GM12874 (cell line): ENCODE data around the gene MAMLD1.
A peak's percentile ranks its signal among the peaks of the same experiment; 100 is the strongest.

Source experiments
- TF ChIP-seq, protein P1 (sequence below): IDR thresholded peaks from 2 replicates; pipeline ENCODE4 v1.5.1; 2011; ENCODE audit warnings: low read depth, mild to moderate bottlenecking, control low read depth, low read length, moderate library complexity; ENCODE audit not compliant: insufficient read depth

The MAMLD1 gene

DNA sequence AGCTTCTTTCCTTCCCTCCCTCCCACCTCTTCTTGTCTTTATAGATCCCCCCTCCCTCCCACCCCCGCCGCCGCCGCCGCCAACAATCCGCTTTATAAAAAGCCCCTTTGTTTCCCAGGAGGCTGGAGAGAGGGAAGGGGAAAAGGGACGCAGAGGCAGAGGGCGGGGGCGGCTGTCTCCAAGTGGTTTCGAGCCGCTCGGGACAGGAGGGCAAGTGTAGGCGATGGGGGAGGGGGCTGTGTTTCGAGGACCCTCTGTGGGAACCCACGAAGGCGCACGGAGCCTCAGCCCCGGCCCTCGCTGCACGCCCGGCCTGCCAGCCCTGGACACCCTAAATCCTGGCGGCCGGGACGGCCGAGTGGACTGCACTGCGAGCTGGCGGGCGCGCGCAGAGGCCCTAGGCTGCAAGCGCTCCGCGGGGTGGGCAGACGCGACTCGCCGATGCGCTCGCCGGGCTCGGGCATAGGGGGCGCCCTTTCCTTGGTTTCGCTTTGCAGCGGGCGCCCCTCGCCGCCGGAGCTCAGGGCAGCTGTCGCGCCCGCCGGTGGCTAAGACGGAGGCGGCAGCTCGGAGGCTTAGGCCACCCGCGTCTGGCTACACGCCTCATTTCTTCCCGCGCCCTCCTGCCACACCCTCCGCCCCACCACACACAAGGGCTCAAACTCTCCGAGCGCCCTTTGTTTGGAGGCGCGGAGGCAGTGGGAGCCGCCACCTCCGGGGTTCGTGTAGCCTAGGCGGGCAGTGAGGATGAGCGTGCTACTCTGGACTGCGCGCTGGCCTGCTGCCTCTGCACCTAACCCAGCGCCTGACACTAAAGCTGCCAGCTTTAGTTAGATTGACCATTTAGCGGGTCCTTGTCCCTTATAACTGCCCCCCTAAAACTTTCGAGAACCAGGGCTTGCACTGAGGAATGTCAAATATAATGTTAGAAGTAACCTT lies 2.2 kb downstream of the MAMLD1 start:
- TF ChIP-seq, protein P1, sequence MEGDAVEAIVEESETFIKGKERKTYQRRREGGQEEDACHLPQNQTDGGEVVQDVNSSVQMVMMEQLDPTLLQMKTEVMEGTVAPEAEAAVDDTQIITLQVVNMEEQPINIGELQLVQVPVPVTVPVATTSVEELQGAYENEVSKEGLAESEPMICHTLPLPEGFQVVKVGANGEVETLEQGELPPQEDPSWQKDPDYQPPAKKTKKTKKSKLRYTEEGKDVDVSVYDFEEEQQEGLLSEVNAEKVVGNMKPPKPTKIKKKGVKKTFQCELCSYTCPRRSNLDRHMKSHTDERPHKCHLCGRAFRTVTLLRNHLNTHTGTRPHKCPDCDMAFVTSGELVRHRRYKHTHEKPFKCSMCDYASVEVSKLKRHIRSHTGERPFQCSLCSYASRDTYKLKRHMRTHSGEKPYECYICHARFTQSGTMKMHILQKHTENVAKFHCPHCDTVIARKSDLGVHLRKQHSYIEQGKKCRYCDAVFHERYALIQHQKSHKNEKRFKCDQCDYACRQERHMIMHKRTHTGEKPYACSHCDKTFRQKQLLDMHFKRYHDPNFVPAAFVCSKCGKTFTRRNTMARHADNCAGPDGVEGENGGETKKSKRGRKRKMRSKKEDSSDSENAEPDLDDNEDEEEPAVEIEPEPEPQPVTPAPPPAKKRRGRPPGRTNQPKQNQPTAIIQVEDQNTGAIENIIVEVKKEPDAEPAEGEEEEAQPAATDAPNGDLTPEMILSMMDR, result peak; percentile 46

- TF ChIP-seq, protein P1, result no peak
These were observed 3.1 kb downstream of the MAMLD1 start for GRCh38 chrX:150365990-150366911.

- TF ChIP-seq, protein P1, result no peak
These were observed 3.9 kb downstream of the MAMLD1 start for GRCh38 chrX:150366951-150367545.

- TF ChIP-seq, protein P1, result no peak
These were observed 7.6 kb downstream of the MAMLD1 start for GRCh38 chrX:150370589-150371312.

DNA sequence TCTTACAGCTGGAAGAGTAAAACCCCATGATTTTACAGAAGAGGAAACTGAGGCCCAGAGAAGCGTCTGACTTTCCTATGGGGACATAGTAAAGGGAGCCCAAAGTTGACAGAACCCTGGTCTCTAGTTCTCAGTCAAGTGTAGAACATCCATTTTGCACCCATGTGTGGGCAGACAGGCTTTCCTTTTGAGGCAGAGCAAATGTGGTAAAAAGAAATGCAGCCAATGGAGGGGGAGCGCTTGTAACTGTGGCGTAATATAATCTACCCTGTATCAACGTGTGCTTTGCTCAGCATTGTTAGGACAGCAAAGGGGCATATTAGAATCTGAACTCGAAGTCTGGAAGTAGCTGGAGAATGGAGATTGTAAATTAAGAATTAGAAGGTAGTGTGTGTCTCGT lies 8.8 kb downstream of the MAMLD1 start:
- TF ChIP-seq, protein P1, result no peak

DNA sequence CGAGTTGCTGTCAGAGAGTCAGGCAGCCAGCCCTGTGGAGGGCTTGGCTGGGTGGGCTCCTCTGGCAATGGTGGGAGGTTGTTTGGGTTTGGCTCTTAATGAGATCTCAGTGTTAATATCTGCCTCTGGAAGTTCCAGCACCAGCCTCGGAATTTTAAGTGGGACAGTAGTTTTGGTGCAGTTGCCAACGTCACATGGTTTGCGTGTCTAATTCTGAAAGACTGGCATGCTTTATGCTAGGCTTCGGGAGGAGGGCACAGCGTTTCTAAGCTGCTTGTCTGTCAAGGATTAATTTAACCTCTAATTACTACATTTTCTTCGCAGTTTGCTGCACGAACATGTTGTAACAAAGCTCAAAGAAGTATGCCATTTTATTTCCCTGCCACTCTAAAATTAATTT lies 9.2 kb downstream of the MAMLD1 start:
- TF ChIP-seq, protein P1, result no peak

- TF ChIP-seq, protein P1, result no peak
These were observed 9.6 kb downstream of the MAMLD1 start for GRCh38 chrX:150372756-150373155.
